ENCODE measurements around the gene PLEKHA8.

DNA sequence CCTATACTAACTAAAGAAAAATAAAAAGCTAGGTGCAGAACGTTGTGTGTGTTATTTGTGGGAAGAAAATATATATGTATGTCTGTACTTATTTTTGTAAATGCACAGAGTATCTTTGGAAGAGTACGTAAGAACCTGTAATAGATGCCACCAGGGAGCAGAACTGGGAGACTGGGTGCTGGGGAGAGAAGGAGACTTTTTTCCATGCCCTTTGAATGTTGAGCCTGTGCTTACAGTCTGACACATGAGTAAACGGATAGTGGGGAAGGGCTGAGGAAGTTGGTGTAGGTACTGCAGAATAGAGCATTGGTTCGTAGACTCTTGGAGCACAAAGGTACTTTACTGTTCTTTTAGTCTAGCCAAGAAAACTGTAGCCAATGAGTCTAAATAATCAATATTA lies 37.3 kb upstream of the PLEKHA8 start:
- TF ChIP-seq CTCF (IDR thresholded peaks at IDR 0.05; ENCODE audit: low read length), result no peak
- TF ChIP-seq EZH2 (optimal IDR thresholded peaks at IDR 0.05; ENCODE audit: low read depth, low read length), result no peak
- no peak for TF ChIP-seq EZH2phosphoT487 (IDR thresholded peaks at IDR 0.05; ENCODE audit: low read length)
